BJ (cell line): Measurements from ENCODE around the gene PEX26. TPM values are rescaled to one million over a fixed set of nuclear protein-coding genes. Genes with fewer than 3 reads are reported as not detected.
A peak's percentile ranks its signal among the peaks of the same experiment; 100 is the strongest.

ENCODE experiments used
- CTCF ChIA-PET: fragments of 350-600 bp; formaldehyde crosslinking; extraction: SDS; loops from one replicate; lab custom pipeline; 2021; ENCODE audit warnings: antibody characterized with exemption, inconsistent platforms; lab: Yijun Ruan, JAX
- POLR2A ChIA-PET: fragments of 300-600 bp; sonication (Branson Sonifier 250); formaldehyde crosslinking; extraction: SDS; loops from one replicate; lab custom pipeline; 2021; ENCODE audit warnings: antibody characterized with exemption; lab: Charles Lee
- DNase-seq: peaks from one replicate; pipeline ENCODE4 v3.0.0-alpha.2; 2011; ENCODE audit warnings: low read depth
- H3K27me3 ChIP-seq: 2 replicates; pipeline ENCODE4 v1.6.0; 2011; ENCODE audit warnings: low read length; ENCODE audit not compliant: control insufficient read depth, insufficient read depth
- H3K36me3 ChIP-seq: 2 replicates; pipeline ENCODE4 v1.5.1; 2011; ENCODE audit warnings: low read length; ENCODE audit not compliant: control insufficient read depth, insufficient read depth
- H3K4me3 ChIP-seq: 2 replicates; pipeline ENCODE4 v1.5.1; 2011; ENCODE audit warnings: low read depth, mild to moderate bottlenecking, control low read depth, low read length
- CTCF ChIP-seq: IDR thresholded peaks from 2 replicates; pipeline ENCODE4 v1.5.1; 2011; ENCODE audit warnings: low read depth, mild to moderate bottlenecking, control low read depth, inconsistent platforms, low read length, moderate library complexity; ENCODE audit not compliant: insufficient read depth
- polyA minus RNA-seq: library from RNA; depleted of rRNA, polyadenylated mRNA; stranded (reverse); fragments of >200 nt; gene quantifications from 2 replicates; pipeline ENCODE4 v1.2.3, GENCODE V29; 2011; rRNA and poly(A)+ RNA removed
- polyA plus RNA-seq: library from polyadenylated mRNA; depleted of rRNA; stranded (reverse); fragments of >200 nt; gene quantifications from 2 replicates; pipeline ENCODE4 v1.2.3, GENCODE V29; 2011; rRNA removed

PEX26 gene
- polyA plus RNA-seq (21.1 and 30.6 TPM in 2 replicates), polyA minus RNA-seq (30.9 and 31.4 TPM in 2 replicates)

GRCh38 chr22:18077639-18078328 lies at the start of gene PEX26:
PEX26 (plus strand) TSS chr22:18077990; CDS start chr22:18078377, 387 bp downstream.
- H3K36me3 ChIP-seq, result peaks cover 3% of the 10 kb centered on the region
- H3K4me3 ChIP-seq, result peak within 1 kb of the TSS; percentile 97
- H3K27me3 ChIP-seq, result no peaks in the 10 kb centered on the region
- no peak for TF ChIP-seq CTCF
- CTCF ChIA-PET, result interaction anchor here (2.9 to 7.3 kb wide), 6 partner anchors 12 to 245 kb away, joined by 15 to 172 read pairs (median 36); partner anchors contain the start of gene MICAL3
- POLR2A ChIA-PET, result no interaction called here
- peak; percentile 70 for DNase-seq

- no peak overlapping the region for H3K4me3 ChIP-seq
- no peaks in the 10 kb centered on the region for H3K27me3 ChIP-seq
- TF ChIP-seq CTCF, result no peak
- no peaks in the 10 kb centered on the region for H3K36me3 ChIP-seq
- DNase-seq, result no peak
- CTCF ChIA-PET, result interaction anchor here (0.6 to 1.4 kb wide), 4 partner anchors 29 to 120 kb away, joined by 3 to 9 read pairs (median 4); no protein-coding TSS in a partner anchor
- POLR2A ChIA-PET, result no interaction called here
Measured at GRCh38 chr22:18028817-18029527, 48.8 kb upstream of the PEX26 start.

GRCh38 chr22:18029686-18030267 lies 48.0 kb upstream of the PEX26 start:
- no peaks in the 10 kb centered on the region for H3K36me3 ChIP-seq
- TF ChIP-seq CTCF, result no peak
- H3K4me3 ChIP-seq, result no peak overlapping the region
- CTCF ChIA-PET, result interaction anchor here (1.4 kb wide), 1 partner anchor 29 kb away, joined by 4 read pairs; no protein-coding TSS in a partner anchor
- no peaks in the 10 kb centered on the region for H3K27me3 ChIP-seq
- DNase-seq, result no peak
- POLR2A ChIA-PET, result no interaction called here

GRCh38 chr22:18031695-18032454 lies 45.9 kb upstream of the PEX26 start:
- no peak overlapping the region for H3K4me3 ChIP-seq
- no peaks in the 10 kb centered on the region for H3K27me3 ChIP-seq
- H3K36me3 ChIP-seq, result no peaks in the 10 kb centered on the region
- TF ChIP-seq CTCF, result no peak
- CTCF ChIA-PET, result interaction anchor here (0.7 to 1.4 kb wide), 4 partner anchors 13 to 202 kb away, joined by 3 to 4 read pairs (median 3); no protein-coding TSS in a partner anchor
- POLR2A ChIA-PET, result no interaction called here
- DNase-seq, result peak; percentile 68
